Parathyroid adenoma (tissue), 2 donors: ENCODE measurements around the gene SFI1.
"Not testable (repeated sequence)": the region's sequence is repeated elsewhere in the genome, so short reads cannot be mapped to it uniquely, and the experiment has no call there.

Experiments
- H2AFZ ChIP-seq: fragments of 300-600 bp; sonication (generic); one replicate; pipeline ENCODE4 v1.7.0; 2017; ENCODE audit warnings: antibody characterized with exemption, mild to moderate bottlenecking
- H3K27ac ChIP-seq: fragments of 300-600 bp; sonication (generic); one replicate; pipeline ENCODE4 v1.7.0; 2017
- H3K27me3 ChIP-seq: fragments of 300-600 bp; sonication (generic); one replicate; pipeline ENCODE4 v1.7.0; 2017; ENCODE audit warnings: low read length; ENCODE audit not compliant: control insufficient read depth, insufficient read depth
- H3K36me3 ChIP-seq: fragments of 300-600 bp; sonication (generic); one replicate; pipeline ENCODE4 v1.7.0; 2017; ENCODE audit warnings: low read length; ENCODE audit not compliant: control insufficient read depth, insufficient read depth
- H3K4me1 ChIP-seq: fragments of 300-600 bp; sonication (generic); one replicate; pipeline ENCODE4 v1.7.0; 2017; ENCODE audit warnings: control low read depth
- H3K4me2 ChIP-seq: fragments of 300-600 bp; sonication (generic); one replicate; pipeline ENCODE4 v1.7.0; 2017; ENCODE audit warnings: low read length
- H3K4me3 ChIP-seq: fragments of 300-600 bp; sonication (generic); one replicate; pipeline ENCODE4 v1.7.0; 2017; ENCODE audit warnings: low read depth, low read length
- H3K79me2 ChIP-seq: fragments of 300-600 bp; sonication (generic); one replicate; pipeline ENCODE4 v1.7.0; 2017; ENCODE audit warnings: control low read depth
- H3K9ac ChIP-seq: fragments of 300-600 bp; sonication (generic); one replicate; pipeline ENCODE4 v1.7.0; 2017; ENCODE audit warnings: mild to moderate bottlenecking
- H3K9me3 ChIP-seq: fragments of 300-600 bp; sonication (generic); one replicate; pipeline ENCODE4 v1.7.0; 2017; ENCODE audit warnings: low read length; ENCODE audit not compliant: control insufficient read depth
- CTCF ChIP-seq: fragments of 300-600 bp; sonication (generic); IDR thresholded peaks from one replicate; pipeline ENCODE4 v1.7.0; 2017; ENCODE audit warnings: antibody characterized with exemption, mild to moderate bottlenecking
- donor health status: primary hyperparathyroidism.

Gene SFI1

GRCh38 chr22:31586137-31586920 is 90.0 kb downstream of the SFI1 start:
- H3K36me3 ChIP-seq = no peaks in the 10 kb centered on the region
- H3K4me3 ChIP-seq = no peak overlapping the region
- no peaks in the 10 kb centered on the region for H3K27me3 ChIP-seq
- H3K4me2 ChIP-seq = no peak overlapping the region
- no peak overlapping the region for H2AFZ ChIP-seq
- no peaks in the 10 kb centered on the region for H3K9me3 ChIP-seq
- H3K79me2 ChIP-seq = no peaks in the 10 kb centered on the region
- H3K4me1 ChIP-seq = peaks cover 5% of the 10 kb centered on the region
- H3K27ac ChIP-seq = no peak overlapping the region
- TF ChIP-seq CTCF = no peak
- H3K9ac ChIP-seq = no peak overlapping the region

GRCh38 chr22:31588970-31589675 is 92.8 kb downstream of the SFI1 start:
- Histone ChIP-seq H3K4me1 (peaks cover 5% of the 10 kb centered on the region), H2AFZ (no peak overlapping the region), H3K9me3 (no peaks in the 10 kb centered on the region), H3K27ac (no peak overlapping the region), H3K4me2 (no peak overlapping the region), H3K79me2 (no peaks in the 10 kb centered on the region), H3K9ac (no peak overlapping the region), H3K27me3 (no peaks in the 10 kb centered on the region), H3K4me3 (no peak overlapping the region), H3K36me3 (no peaks in the 10 kb centered on the region)
- TF ChIP-seq CTCF = no peak

GRCh38 chr22:31590161-31590560 is 93.8 kb downstream of the SFI1 start:
- not testable (repeated sequence) for H3K27me3 ChIP-seq, H3K9me3 ChIP-seq, H3K36me3 ChIP-seq, H3K4me3 ChIP-seq, H3K9ac ChIP-seq, H2AFZ ChIP-seq, H3K79me2 ChIP-seq, H3K4me1 ChIP-seq, H3K4me2 ChIP-seq, H3K27ac ChIP-seq

GRCh38 chr22:31595271-31595670 is 98.9 kb downstream of the SFI1 start:
- Histone ChIP-seq H3K4me2 (no peak overlapping the region), H3K4me3 (no peak overlapping the region), H3K4me1 (no peaks in the 10 kb centered on the region), H3K9me3 (no peaks in the 10 kb centered on the region), H3K79me2 (no peaks in the 10 kb centered on the region), H3K9ac (no peak overlapping the region), H3K27me3 (no peaks in the 10 kb centered on the region), H2AFZ (no peak overlapping the region), H3K27ac (no peak overlapping the region), H3K36me3 (no peaks in the 10 kb centered on the region)
- no peak for TF ChIP-seq CTCF

GRCh38 chr22:31602259-31602952 is 106.1 kb downstream of the SFI1 start:
- Histone ChIP-seq H3K27me3 (no peaks in the 10 kb centered on the region), H3K36me3 (no peaks in the 10 kb centered on the region), H3K4me3 (no peak overlapping the region), H3K79me2 (no peaks in the 10 kb centered on the region), H3K4me2 (no peak overlapping the region), H2AFZ (no peak overlapping the region), H3K4me1 (peaks cover 3% of the 10 kb centered on the region), H3K9ac (no peak overlapping the region), H3K27ac (no peak overlapping the region), H3K9me3 (no peaks in the 10 kb centered on the region)
- TF ChIP-seq CTCF = no peak
